Measurements from ENCODE around the gene KIF26B.
"Not testable (repeated sequence)": the region's sequence is repeated elsewhere in the genome, so short reads cannot be mapped to it uniquely, and the experiment has no call there.

KIF26B gene

GRCh38 chr1:245388687-245389086 lies 233.9 kb downstream of the KIF26B start:
- no peak for DNase-seq (ENCODE audit: low spot score)

GRCh38 chr1:245389873-245390272 lies 235.1 kb downstream of the KIF26B start:
- DNase-seq (ENCODE audit: low spot score): no peak

GRCh38 chr1:245390975-245391374 lies 236.2 kb downstream of the KIF26B start:
- no peak for DNase-seq (ENCODE audit: low spot score)

- no peak for DNase-seq (ENCODE audit: low spot score)
These were observed 238.9 kb downstream of the KIF26B start for GRCh38 chr1:245393694-245394093.

GRCh38 chr1:245395680-245396079 lies 240.9 kb downstream of the KIF26B start:
- no peak for DNase-seq (ENCODE audit: low spot score)

GRCh38 chr1:245396615-245397014 lies 241.8 kb downstream of the KIF26B start:
- DNase-seq (ENCODE audit: low spot score): no peak

GRCh38 chr1:245397771-245398170 lies 243.0 kb downstream of the KIF26B start:
- no peak for DNase-seq (ENCODE audit: low spot score)

GRCh38 chr1:245398180-245398579 lies 243.4 kb downstream of the KIF26B start:
- no peak for DNase-seq (ENCODE audit: low spot score)

- no peak for DNase-seq (ENCODE audit: low spot score)
These were observed 247.2 kb downstream of the KIF26B start for GRCh38 chr1:245401881-245402587.

- not testable (repeated sequence) for DNase-seq (ENCODE audit: low spot score)
These were observed 248.2 kb downstream of the KIF26B start for GRCh38 chr1:245402998-245403397.

GRCh38 chr1:245404527-245404926 lies 249.7 kb downstream of the KIF26B start:
- no peak for DNase-seq (ENCODE audit: low spot score)

- no peak for DNase-seq (ENCODE audit: low spot score)
These were observed 250.2 kb downstream of the KIF26B start for GRCh38 chr1:245404952-245405351.

- DNase-seq (ENCODE audit: low spot score): no peak
These were observed 251.6 kb downstream of the KIF26B start for GRCh38 chr1:245406426-245406825.

- no peak for DNase-seq (ENCODE audit: low spot score)
These were observed 253.2 kb downstream of the KIF26B start for GRCh38 chr1:245407983-245408382.

- no peak for DNase-seq (ENCODE audit: low spot score)
These were observed 254.8 kb downstream of the KIF26B start for GRCh38 chr1:245409341-245410195.

GRCh38 chr1:245411245-245412036 lies 256.7 kb downstream of the KIF26B start:
- no peak for DNase-seq (ENCODE audit: low spot score)

GRCh38 chr1:245412306-245412705 lies 257.5 kb downstream of the KIF26B start:
- no peak for DNase-seq (ENCODE audit: low spot score)

- no peak for DNase-seq (ENCODE audit: low spot score)
These were observed 262.0 kb downstream of the KIF26B start for GRCh38 chr1:245416781-245417180.

GRCh38 chr1:245418077-245418476 lies 263.3 kb downstream of the KIF26B start:
- peak; percentile 42 for DNase-seq (ENCODE audit: low spot score)

- no peak for DNase-seq (ENCODE audit: low spot score)
These were observed 264.7 kb downstream of the KIF26B start for GRCh38 chr1:245419461-245419978.

GRCh38 chr1:245419989-245420388 lies 265.2 kb downstream of the KIF26B start:
- no peak for DNase-seq (ENCODE audit: low spot score)

GRCh38 chr1:245420926-245421325 lies 266.1 kb downstream of the KIF26B start:
- DNase-seq (ENCODE audit: low spot score): no peak

All from iPS-NIHi11 (cell line).